ENCODE data around the gene EP400.
A peak's percentile ranks its signal among the peaks of the same experiment; 100 is the strongest.

Gene EP400

GRCh38 chr12:131922772-131923171 is 27.0 kb upstream of the EP400 start:
- H3K4me3 ChIP-seq (ENCODE audit: low read depth, low read length) = no peak overlapping the region
- TF ChIP-seq, protein P1, sequence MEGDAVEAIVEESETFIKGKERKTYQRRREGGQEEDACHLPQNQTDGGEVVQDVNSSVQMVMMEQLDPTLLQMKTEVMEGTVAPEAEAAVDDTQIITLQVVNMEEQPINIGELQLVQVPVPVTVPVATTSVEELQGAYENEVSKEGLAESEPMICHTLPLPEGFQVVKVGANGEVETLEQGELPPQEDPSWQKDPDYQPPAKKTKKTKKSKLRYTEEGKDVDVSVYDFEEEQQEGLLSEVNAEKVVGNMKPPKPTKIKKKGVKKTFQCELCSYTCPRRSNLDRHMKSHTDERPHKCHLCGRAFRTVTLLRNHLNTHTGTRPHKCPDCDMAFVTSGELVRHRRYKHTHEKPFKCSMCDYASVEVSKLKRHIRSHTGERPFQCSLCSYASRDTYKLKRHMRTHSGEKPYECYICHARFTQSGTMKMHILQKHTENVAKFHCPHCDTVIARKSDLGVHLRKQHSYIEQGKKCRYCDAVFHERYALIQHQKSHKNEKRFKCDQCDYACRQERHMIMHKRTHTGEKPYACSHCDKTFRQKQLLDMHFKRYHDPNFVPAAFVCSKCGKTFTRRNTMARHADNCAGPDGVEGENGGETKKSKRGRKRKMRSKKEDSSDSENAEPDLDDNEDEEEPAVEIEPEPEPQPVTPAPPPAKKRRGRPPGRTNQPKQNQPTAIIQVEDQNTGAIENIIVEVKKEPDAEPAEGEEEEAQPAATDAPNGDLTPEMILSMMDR (IDR thresholded peaks at IDR 0.05; ENCODE audit: control insufficient read depth, extremely low read depth, insufficient read depth) = no peak
- DNase-seq (ENCODE audit: low read depth) = no peak

GRCh38 chr12:131923260-131923659 is 26.5 kb upstream of the EP400 start:
- TF ChIP-seq, protein P1 (IDR thresholded peaks at IDR 0.05; ENCODE audit: control insufficient read depth, extremely low read depth, insufficient read depth) = no peak
- H3K4me3 ChIP-seq (ENCODE audit: low read depth, low read length) = no peak overlapping the region
- no peak for DNase-seq (ENCODE audit: low read depth)

GRCh38 chr12:131927110-131928079 is 22.3 kb upstream of the EP400 start:
- TF ChIP-seq, protein P1 (IDR thresholded peaks at IDR 0.05; ENCODE audit: control insufficient read depth, extremely low read depth, insufficient read depth) = no peak
- DNase-seq (ENCODE audit: low read depth) = no peak
- no peak overlapping the region for H3K4me3 ChIP-seq (ENCODE audit: low read depth, low read length)

GRCh38 chr12:131928080-131928710 is 21.5 kb upstream of the EP400 start:
- TF ChIP-seq, protein P1 (IDR thresholded peaks at IDR 0.05; ENCODE audit: control insufficient read depth, extremely low read depth, insufficient read depth) = no peak
- peak overlapping the region; percentile 95 for H3K4me3 ChIP-seq (ENCODE audit: low read depth, low read length)
- DNase-seq (ENCODE audit: low read depth) = no peak

DNA sequence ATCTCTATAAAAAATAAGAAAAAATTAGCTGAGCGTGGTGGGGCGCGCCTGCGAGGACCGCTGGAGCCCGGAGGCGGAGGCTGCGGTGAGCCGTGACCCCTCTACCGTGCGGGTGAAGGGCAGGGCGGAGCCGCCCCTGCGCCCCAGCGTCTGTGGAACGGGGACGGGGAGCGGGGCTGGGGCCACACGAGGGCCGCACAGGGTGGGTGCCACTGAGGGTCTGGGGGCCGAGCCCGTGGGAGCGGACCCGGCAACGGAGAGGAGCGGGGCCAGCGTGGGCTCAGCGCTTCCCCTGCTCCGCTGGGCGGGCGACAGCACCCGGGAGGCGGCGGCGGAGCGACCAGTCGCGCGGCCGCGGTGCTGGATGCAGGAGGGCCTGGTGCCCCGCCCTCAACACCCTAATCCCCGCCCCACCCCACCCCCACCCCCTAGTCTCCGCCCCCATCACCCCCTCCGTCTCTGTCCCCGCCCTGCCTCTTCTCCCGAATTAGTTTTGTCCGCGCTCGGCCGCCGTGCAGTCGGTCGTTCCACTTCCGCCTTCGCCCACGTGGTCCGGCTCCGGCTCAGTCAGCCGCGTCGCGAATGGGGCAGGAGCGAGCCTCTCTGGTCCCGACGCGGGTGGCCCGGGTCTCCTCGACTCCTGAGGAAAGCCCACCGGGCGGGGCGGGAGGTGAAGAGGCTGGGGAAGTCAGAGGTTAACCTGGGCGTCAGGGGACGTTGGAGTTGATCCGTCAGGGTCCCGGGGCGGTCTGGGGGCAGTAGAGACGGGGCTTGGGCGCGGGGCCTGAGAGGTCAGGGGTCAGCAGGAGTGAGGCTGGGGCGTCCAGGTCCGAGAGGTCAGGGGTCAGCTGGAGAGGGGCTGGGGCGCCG is 20.8 kb upstream of the EP400 start, which contains the start of gene PUS1:
Gene PUS1, plus strand, starts transcription at position 566 of the 870 bp plus-strand sequence. CDS start 447 bp downstream, outside the sequence.
- TF ChIP-seq, protein P1 (IDR thresholded peaks at IDR 0.05; ENCODE audit: control insufficient read depth, extremely low read depth, insufficient read depth) = no peak
- DNase-seq (ENCODE audit: low read depth) = peak; percentile 82
- H3K4me3 ChIP-seq (ENCODE audit: low read depth, low read length) = peak within 1 kb of the TSS; percentile 95

Data from LNCaP clone FGC (cell line).